COR-L47 (cell line): ENCODE measurements around the gene PGS1.
A peak's percentile ranks its signal among the peaks of the same experiment; 100 is the strongest.
"Not testable (repeated sequence)": the region's sequence is repeated elsewhere in the genome, so short reads cannot be mapped to it uniquely, and the experiment has no call there.

Experiments used
- DNase-seq: peaks from one replicate; lab custom pipeline; 2025; lab: John Stamatoyannopoulos, UW

PGS1 gene

GRCh38 chr17:78378225-78379130 is at the start of gene PGS1:
Gene PGS1 (plus strand): TSS chr17:78378649. CDS start chr17:78378666, 17 bp downstream.
- peak; percentile 54 for DNase-seq

GRCh38 chr17:78329263-78330059 is 49.0 kb upstream of the PGS1 start:
- DNase-seq = no peak

- DNase-seq = no peak
Observed at GRCh38 chr17:78330570-78331224, 47.8 kb upstream of the PGS1 start.

GRCh38 chr17:78331355-78331754 is 47.1 kb upstream of the PGS1 start:
- DNase-seq = not testable (repeated sequence)

- DNase-seq = no peak
Observed at GRCh38 chr17:78332991-78333390, 45.5 kb upstream of the PGS1 start.

GRCh38 chr17:78335209-78335608 is 43.2 kb upstream of the PGS1 start:
- no peak for DNase-seq

GRCh38 chr17:78337244-78338109 is 41.0 kb upstream of the PGS1 start:
- no peak for DNase-seq

GRCh38 chr17:78338486-78339259 is 39.8 kb upstream of the PGS1 start:
- peak; percentile 35 for DNase-seq

GRCh38 chr17:78340183-78340955 is 38.1 kb upstream of the PGS1 start:
- no peak for DNase-seq

- no peak for DNase-seq
Observed at GRCh38 chr17:78341559-78342448, 36.6 kb upstream of the PGS1 start.

GRCh38 chr17:78342449-78343186 is 35.8 kb upstream of the PGS1 start:
- no peak for DNase-seq

GRCh38 chr17:78343187-78343542 is 35.3 kb upstream of the PGS1 start:
- no peak for DNase-seq

- no peak for DNase-seq
Observed at GRCh38 chr17:78343543-78344201, 34.8 kb upstream of the PGS1 start.

- DNase-seq = no peak
Observed at GRCh38 chr17:78344666-78345065, 33.8 kb upstream of the PGS1 start.

- DNase-seq = no peak
Observed at GRCh38 chr17:78345172-78345571, 33.3 kb upstream of the PGS1 start.

GRCh38 chr17:78345791-78346494 is 32.5 kb upstream of the PGS1 start:
- no peak for DNase-seq
